ENCODE measurements around the gene SYMPK.

Gene SYMPK

GRCh38 chr19:45885556-45886426, 22.8 kb upstream of the SYMPK start, which contains the start of gene IRF2BP1:
IRF2BP1 (minus strand) TSS chr19:45886141; CDS start chr19:45885774, 367 bp downstream.
- peak within 1 kb of the TSS; percentile 82 to 91 for H3K4me3 ChIP-seq (ENCODE audit: low read depth in 1 of 2, low read length in 2 of 2)
- H3K9ac ChIP-seq (ENCODE audit: low read depth in 1 of 2, low read length in 2 of 2): peak within 1 kb of the TSS; percentile 80 to 85
- no peaks in the 10 kb centered on the region for H3K27me3 ChIP-seq (ENCODE audit: control insufficient read depth in 1 of 2, insufficient read depth in 2 of 2, low read length in 2 of 2)
- H3K4me1 ChIP-seq (ENCODE audit: control insufficient read depth in 1 of 2, insufficient read depth in 2 of 2, low read length in 2 of 2): peaks cover 31 to 46% of the 10 kb centered on the region in 2 donors
- no peaks in the 10 kb centered on the region for H3K36me3 ChIP-seq (ENCODE audit: control insufficient read depth in 1 of 2, insufficient read depth in 2 of 2, low read length in 2 of 2)
- H3K9me3 ChIP-seq (ENCODE audit: control insufficient read depth in 1 of 2, low read length in 2 of 2): no peaks in the 10 kb centered on the region
- peak within 1 kb of the TSS; percentile 82 for H3K27ac ChIP-seq (ENCODE audit: low read depth, low read length)

GRCh38 chr19:45884682-45885555, 22.0 kb upstream of the SYMPK start:
- no peaks in the 10 kb centered on the region for H3K9me3 ChIP-seq (ENCODE audit: control insufficient read depth in 1 of 2, low read length in 2 of 2)
- no peaks in the 10 kb centered on the region for H3K36me3 ChIP-seq (ENCODE audit: control insufficient read depth in 1 of 2, insufficient read depth in 2 of 2, low read length in 2 of 2)
- H3K27ac ChIP-seq (ENCODE audit: low read depth, low read length): no peak overlapping the region
- no peaks in the 10 kb centered on the region for H3K27me3 ChIP-seq (ENCODE audit: control insufficient read depth in 1 of 2, insufficient read depth in 2 of 2, low read length in 2 of 2)
- H3K4me3 ChIP-seq (ENCODE audit: low read depth in 1 of 2, low read length in 2 of 2): peak overlapping the region; percentile 82 to 91
- H3K4me1 ChIP-seq (ENCODE audit: control insufficient read depth in 1 of 2, insufficient read depth in 2 of 2, low read length in 2 of 2): peaks cover 31 to 46% of the 10 kb centered on the region in 2 donors
- peak overlapping the region; percentile 51 to 66 for H3K9ac ChIP-seq (ENCODE audit: low read depth in 1 of 2, low read length in 2 of 2)

- Histone ChIP-seq H3K4me1 (ENCODE audit: control insufficient read depth in 1 of 2, insufficient read depth in 2 of 2, low read length in 2 of 2) (peaks cover 31 to 46% of the 10 kb centered on the region in 2 donors), H3K36me3 (ENCODE audit: control insufficient read depth in 1 of 2, insufficient read depth in 2 of 2, low read length in 2 of 2) (no peaks in the 10 kb centered on the region), H3K9ac (ENCODE audit: low read depth in 1 of 2, low read length in 2 of 2) (peak overlapping the region; percentile 59 to 66), H3K27ac (ENCODE audit: low read depth, low read length) (no peak overlapping the region), H3K27me3 (ENCODE audit: control insufficient read depth in 1 of 2, insufficient read depth in 2 of 2, low read length in 2 of 2) (no peaks in the 10 kb centered on the region), H3K4me3 (ENCODE audit: low read depth in 1 of 2, low read length in 2 of 2) (peak overlapping the region; percentile 82 to 91), H3K9me3 (ENCODE audit: control insufficient read depth in 1 of 2, low read length in 2 of 2) (no peaks in the 10 kb centered on the region)
Measured at GRCh38 chr19:45883881-45884681, 21.1 kb upstream of the SYMPK start.

GRCh38 chr19:45883586-45883880, 20.6 kb upstream of the SYMPK start:
- H3K9ac ChIP-seq (ENCODE audit: low read depth in 1 of 2, low read length in 2 of 2): peak overlapping the region; percentile 59 to 66
- peak overlapping the region; percentile 82 to 91 for H3K4me3 ChIP-seq (ENCODE audit: low read depth in 1 of 2, low read length in 2 of 2)
- no peaks in the 10 kb centered on the region for H3K27me3 ChIP-seq (ENCODE audit: control insufficient read depth in 1 of 2, insufficient read depth in 2 of 2, low read length in 2 of 2)
- no peak overlapping the region for H3K27ac ChIP-seq (ENCODE audit: low read depth, low read length)
- H3K9me3 ChIP-seq (ENCODE audit: control insufficient read depth in 1 of 2, low read length in 2 of 2): no peaks in the 10 kb centered on the region
- H3K36me3 ChIP-seq (ENCODE audit: control insufficient read depth in 1 of 2, insufficient read depth in 2 of 2, low read length in 2 of 2): no peaks in the 10 kb centered on the region
- H3K4me1 ChIP-seq (ENCODE audit: control insufficient read depth in 1 of 2, insufficient read depth in 2 of 2, low read length in 2 of 2): peaks cover 33 to 50% of the 10 kb centered on the region in 2 donors

- Histone ChIP-seq H3K27ac (ENCODE audit: low read depth, low read length) (peak overlapping the region; percentile 78), H3K9me3 (ENCODE audit: control insufficient read depth in 1 of 2, low read length in 2 of 2) (no peaks in the 10 kb centered on the region), H3K27me3 (ENCODE audit: control insufficient read depth in 1 of 2, insufficient read depth in 2 of 2, low read length in 2 of 2) (no peaks in the 10 kb centered on the region), H3K9ac (ENCODE audit: low read depth in 1 of 2, low read length in 2 of 2) (peak overlapping the region; percentile 77 to 81), H3K36me3 (ENCODE audit: control insufficient read depth in 1 of 2, insufficient read depth in 2 of 2, low read length in 2 of 2) (no peaks in the 10 kb centered on the region), H3K4me3 (ENCODE audit: low read depth in 1 of 2, low read length in 2 of 2) (peak overlapping the region; percentile 57 to 62), H3K4me1 (ENCODE audit: control insufficient read depth in 1 of 2, insufficient read depth in 2 of 2, low read length in 2 of 2) (peaks cover 39 to 56% of the 10 kb centered on the region in 2 donors)
Measured at GRCh38 chr19:45882652-45883585, 20.0 kb upstream of the SYMPK start.

GRCh38 chr19:45881909-45882528, 19.1 kb upstream of the SYMPK start:
- Histone ChIP-seq H3K27ac (ENCODE audit: low read depth, low read length) (peak overlapping the region; percentile 78), H3K4me1 (ENCODE audit: control insufficient read depth in 1 of 2, insufficient read depth in 2 of 2, low read length in 2 of 2) (peaks cover 47 to 63% of the 10 kb centered on the region in 2 donors), H3K4me3 (ENCODE audit: low read depth in 1 of 2, low read length in 2 of 2) (peak overlapping the region; percentile 57 to 62), H3K36me3 (ENCODE audit: control insufficient read depth in 1 of 2, insufficient read depth in 2 of 2, low read length in 2 of 2) (no peaks in the 10 kb centered on the region), H3K27me3 (ENCODE audit: control insufficient read depth in 1 of 2, insufficient read depth in 2 of 2, low read length in 2 of 2) (no peaks in the 10 kb centered on the region), H3K9me3 (ENCODE audit: control insufficient read depth in 1 of 2, low read length in 2 of 2) (no peaks in the 10 kb centered on the region), H3K9ac (ENCODE audit: low read depth in 1 of 2, low read length in 2 of 2) (peak overlapping the region; percentile 77 to 81)

- H3K4me3 ChIP-seq (ENCODE audit: low read depth in 1 of 2, low read length in 2 of 2): peak overlapping the region in 1 of 2 donors; percentile 57
- no peaks in the 10 kb centered on the region for H3K9me3 ChIP-seq (ENCODE audit: control insufficient read depth in 1 of 2, low read length in 2 of 2)
- H3K27me3 ChIP-seq (ENCODE audit: control insufficient read depth in 1 of 2, insufficient read depth in 2 of 2, low read length in 2 of 2): no peaks in the 10 kb centered on the region
- no peak overlapping the region for H3K27ac ChIP-seq (ENCODE audit: low read depth, low read length)
- H3K9ac ChIP-seq (ENCODE audit: low read depth in 1 of 2, low read length in 2 of 2): peak overlapping the region; percentile 32 to 77
- H3K4me1 ChIP-seq (ENCODE audit: control insufficient read depth in 1 of 2, insufficient read depth in 2 of 2, low read length in 2 of 2): peaks cover 52 to 64% of the 10 kb centered on the region in 2 donors
- no peaks in the 10 kb centered on the region for H3K36me3 ChIP-seq (ENCODE audit: control insufficient read depth in 1 of 2, insufficient read depth in 2 of 2, low read length in 2 of 2)
Measured at GRCh38 chr19:45881082-45881908, 18.3 kb upstream of the SYMPK start.

- Histone ChIP-seq H3K4me1 (ENCODE audit: control insufficient read depth in 1 of 2, insufficient read depth in 2 of 2, low read length in 2 of 2) (peaks cover 55 to 67% of the 10 kb centered on the region in 2 donors), H3K36me3 (ENCODE audit: control insufficient read depth in 1 of 2, insufficient read depth in 2 of 2, low read length in 2 of 2) (no peaks in the 10 kb centered on the region), H3K27ac (ENCODE audit: low read depth, low read length) (no peak overlapping the region), H3K4me3 (ENCODE audit: low read depth in 1 of 2, low read length in 2 of 2) (no peak overlapping the region), H3K9ac (ENCODE audit: low read depth in 1 of 2, low read length in 2 of 2) (no peak overlapping the region), H3K9me3 (ENCODE audit: control insufficient read depth in 1 of 2, low read length in 2 of 2) (no peaks in the 10 kb centered on the region), H3K27me3 (ENCODE audit: control insufficient read depth in 1 of 2, insufficient read depth in 2 of 2, low read length in 2 of 2) (no peaks in the 10 kb centered on the region)
Measured at GRCh38 chr19:45879971-45880370, 17.0 kb upstream of the SYMPK start.
